GM10847 (cell line): ENCODE data around the gene ARL6IP5.

Experiments used
- POLR2A ChIP-seq: IDR thresholded peaks from 2 replicates; pipeline ENCODE4 v1.6.1; 2011; ENCODE audit not compliant: insufficient read length; ENCODE audit errors: extremely low read depth

ARL6IP5 gene

GRCh38 chr3:69084326-69085167 lies at the start of gene ARL6IP5:
Gene ARL6IP5 (plus strand): TSS chr3:69084937. CDS start chr3:69085048, 111 bp downstream.
- peak; percentile 40 for TF ChIP-seq POLR2A

DNA sequence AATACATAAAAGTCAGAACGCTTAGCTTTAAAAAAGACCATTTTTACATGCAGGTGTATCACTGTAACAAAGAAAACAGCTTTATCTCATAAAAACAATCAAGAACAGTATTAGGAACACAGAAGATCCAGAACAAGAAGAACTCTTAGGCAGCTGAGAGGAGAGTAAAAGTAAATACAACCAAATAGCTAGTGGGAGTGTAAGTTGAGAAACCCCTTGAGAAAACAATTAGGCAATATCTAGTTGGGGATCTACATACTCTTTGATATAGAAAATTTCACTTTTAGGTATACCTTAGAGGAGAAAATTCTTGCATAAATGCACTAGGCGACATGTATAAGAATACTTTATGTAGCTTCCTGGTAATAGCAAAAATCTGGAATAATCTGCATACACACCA lies 40.1 kb upstream of the ARL6IP5 start:
- TF ChIP-seq POLR2A: no peak

DNA sequence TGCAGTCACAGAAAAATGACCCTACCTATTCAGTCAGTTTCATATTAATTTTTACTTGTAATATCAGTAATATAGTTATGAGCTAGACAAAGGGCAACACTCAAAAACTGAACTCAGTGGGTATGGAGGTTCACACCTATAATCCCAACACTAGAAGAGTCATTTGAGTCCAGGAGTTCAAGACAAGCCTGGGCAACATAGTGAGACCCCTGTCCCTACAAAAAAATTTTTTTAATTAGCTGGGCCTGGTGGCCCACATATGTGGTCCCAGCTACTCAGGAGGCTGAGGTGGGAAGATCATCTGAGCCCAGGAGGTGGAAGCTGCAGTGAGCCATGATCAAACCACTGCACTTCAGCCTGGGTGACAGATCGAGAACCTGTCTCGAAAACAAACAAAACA lies 35.7 kb upstream of the ARL6IP5 start:
- no peak for TF ChIP-seq POLR2A

GRCh38 chr3:69051756-69052471 lies 32.8 kb upstream of the ARL6IP5 start, which contains the start of gene TMF1:
Gene TMF1 (minus strand): TSS chr3:69052333. CDS start chr3:69052086, 247 bp downstream.
- TF ChIP-seq POLR2A: peak; percentile 68

- TF ChIP-seq POLR2A: no peak
Measured at GRCh38 chr3:69052472-69052898, 32.3 kb upstream of the ARL6IP5 start.

DNA sequence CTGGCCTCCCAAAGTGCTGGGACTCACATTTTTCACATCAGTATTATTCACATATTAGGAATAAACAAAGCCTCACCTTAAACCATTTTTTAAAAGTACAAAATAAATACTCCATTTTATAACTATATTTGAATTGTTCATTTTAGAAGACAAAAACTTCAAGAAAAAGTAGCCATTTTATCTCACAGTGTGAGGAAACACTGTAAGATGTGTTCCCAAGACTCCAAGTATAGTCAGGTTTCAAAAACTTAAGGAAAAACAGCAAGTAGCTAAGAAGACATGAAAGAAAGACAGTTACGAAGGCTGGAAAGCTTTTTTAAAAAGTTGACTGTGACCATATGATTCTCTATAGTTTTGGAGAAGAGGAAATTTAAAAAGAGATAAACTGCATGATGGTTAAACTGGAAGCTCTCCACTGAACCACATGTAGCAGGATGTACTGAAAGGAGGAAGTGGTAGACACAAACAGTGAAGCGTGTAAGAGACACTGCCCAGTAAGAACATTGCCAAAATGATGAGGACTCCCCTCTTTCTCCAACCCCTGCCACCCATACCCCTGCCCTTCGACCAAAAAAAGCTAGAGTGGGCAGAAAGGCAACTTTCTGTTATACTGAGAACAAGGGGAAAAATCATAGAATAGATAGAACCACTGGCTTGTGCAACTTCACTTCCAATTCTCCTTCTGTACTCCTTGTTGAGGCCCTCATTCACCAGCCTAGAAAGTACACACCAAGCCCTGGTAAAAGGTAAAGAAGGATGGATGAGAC lies 26.4 kb upstream of the ARL6IP5 start:
- TF ChIP-seq POLR2A: no peak

DNA sequence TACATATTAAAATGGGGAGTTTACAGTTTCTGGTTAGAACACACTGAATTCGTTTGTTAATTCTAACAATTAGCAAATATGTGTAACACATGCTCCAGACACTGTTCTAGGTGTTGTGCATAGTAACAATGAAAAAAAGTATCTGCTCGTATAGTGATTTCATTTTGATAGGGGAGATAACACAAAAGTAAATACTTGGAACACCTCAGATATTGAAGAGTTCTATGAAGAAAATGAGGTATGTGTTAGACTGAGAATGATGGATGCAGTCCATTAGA lies 25.9 kb upstream of the ARL6IP5 start:
- TF ChIP-seq POLR2A: no peak

- no peak for TF ChIP-seq POLR2A
Measured at GRCh38 chr3:69059688-69060087, 25.0 kb upstream of the ARL6IP5 start.

DNA sequence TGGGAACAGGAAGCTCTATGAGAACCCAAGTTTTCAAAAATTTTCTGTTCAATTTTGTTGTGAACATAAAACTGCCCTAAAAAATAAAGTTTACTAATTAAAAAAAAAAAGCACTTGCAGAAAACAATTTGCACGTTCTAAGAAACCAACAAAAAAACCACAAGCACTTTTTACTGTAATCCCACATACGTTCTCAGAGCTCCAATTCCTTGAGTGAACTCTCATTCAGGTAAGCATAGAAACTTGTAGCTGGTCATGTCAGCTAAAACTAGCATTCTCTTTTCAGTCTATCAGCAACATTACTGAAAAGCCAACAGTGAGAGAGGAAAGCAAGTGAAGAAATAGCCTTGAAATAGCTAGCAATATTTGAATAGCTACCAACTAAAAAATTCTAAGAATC lies 21.1 kb upstream of the ARL6IP5 start:
- no peak for TF ChIP-seq POLR2A

DNA sequence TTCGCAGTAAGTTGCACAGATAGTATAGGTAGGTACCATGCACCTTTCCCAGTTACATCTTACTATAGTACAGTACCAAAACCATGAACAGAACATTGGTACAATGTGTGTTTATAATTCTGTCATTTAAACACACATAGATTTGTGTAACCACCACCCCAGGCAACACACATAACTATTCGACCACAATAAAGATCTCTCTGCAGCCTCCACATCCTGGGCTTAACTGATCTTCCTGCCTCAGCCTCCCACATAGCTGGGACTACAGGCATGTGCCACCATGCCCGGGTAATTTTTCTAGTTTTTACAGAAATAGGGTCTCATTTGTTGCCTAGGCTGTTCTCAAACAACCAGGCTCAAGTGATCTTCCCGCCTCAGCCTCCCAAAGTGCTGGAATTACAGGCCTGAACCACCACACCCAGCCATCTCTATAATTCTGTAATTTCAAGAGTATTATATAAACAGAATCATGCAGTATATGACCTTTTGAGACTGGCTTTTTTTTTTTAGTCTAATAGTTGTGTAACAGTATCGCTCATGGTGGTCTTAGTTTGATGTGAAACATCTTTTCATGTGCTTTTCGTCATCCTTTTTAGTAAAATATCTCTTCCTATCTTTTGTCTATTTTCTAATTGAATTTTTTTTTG lies 19.3 kb upstream of the ARL6IP5 start:
- no peak for TF ChIP-seq POLR2A

DNA sequence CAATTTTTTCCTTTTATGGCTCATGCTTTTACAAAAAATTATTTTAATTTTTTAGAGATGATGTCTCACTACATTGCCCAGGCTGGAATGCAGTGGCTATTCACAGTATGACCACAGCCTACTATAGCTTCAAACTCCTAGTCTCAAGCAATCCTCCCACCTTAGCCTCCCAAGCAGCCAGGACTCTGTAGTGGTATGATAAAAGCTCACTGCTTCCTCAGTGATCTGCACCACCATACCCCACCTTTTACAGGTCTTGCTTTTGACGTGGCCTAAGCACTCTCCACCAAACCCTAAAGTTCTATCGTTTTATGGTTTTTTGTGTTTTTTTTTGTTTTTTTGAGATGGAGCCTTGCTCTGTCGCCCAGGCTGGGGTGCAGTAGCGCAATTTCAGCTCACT lies 18.6 kb upstream of the ARL6IP5 start:
- no peak for TF ChIP-seq POLR2A

GRCh38 chr3:69072928-69073327 lies 11.8 kb upstream of the ARL6IP5 start:
- no peak for TF ChIP-seq POLR2A

- TF ChIP-seq POLR2A: no peak
Measured at GRCh38 chr3:69079269-69080159, 5.2 kb upstream of the ARL6IP5 start.

- TF ChIP-seq POLR2A: peak; percentile 89
Measured at GRCh38 chr3:69080233-69080920, 4.4 kb upstream of the ARL6IP5 start, which contains the start of gene UBA3. Gene UBA3 (minus strand): TSS chr3:69080365. CDS start chr3:69080353, 12 bp downstream.
